ENCODE measurements around the gene ZMYND12.
A peak's percentile ranks its signal among the peaks of the same experiment; 100 is the strongest.

The ZMYND12 gene

DNA sequence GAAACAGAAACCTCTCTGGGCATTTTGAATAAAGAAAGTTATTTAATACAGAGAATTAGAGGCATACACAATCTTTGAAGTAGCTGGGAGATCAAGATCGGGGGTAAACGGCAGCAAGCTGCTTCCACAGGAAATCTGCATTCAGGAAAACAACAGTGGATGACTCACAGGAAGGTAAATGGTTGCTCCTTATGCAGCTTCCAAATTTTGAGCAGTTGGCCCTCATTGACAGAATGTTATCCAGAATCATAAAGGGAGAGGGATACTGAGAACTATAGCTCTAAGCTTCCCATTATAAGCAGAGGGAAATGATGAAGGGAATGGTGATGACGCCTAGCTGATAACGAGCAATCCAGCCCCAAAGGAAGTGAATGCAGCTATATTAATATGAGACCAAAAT lies 28.6 kb downstream of the ZMYND12 start:
- no peaks in the 10 kb centered on the region for H3K36me3 ChIP-seq (ENCODE audit: low read depth)
- no peaks in the 10 kb centered on the region for H3K4me1 ChIP-seq (ENCODE audit: insufficient read depth, poor library complexity, severe bottlenecking)
- no peak overlapping the region for H3K27ac ChIP-seq (ENCODE audit: poor library complexity, severe bottlenecking)
- no peak for DNase-seq (ENCODE audit: low spot score)
- TF ChIP-seq, protein P1, sequence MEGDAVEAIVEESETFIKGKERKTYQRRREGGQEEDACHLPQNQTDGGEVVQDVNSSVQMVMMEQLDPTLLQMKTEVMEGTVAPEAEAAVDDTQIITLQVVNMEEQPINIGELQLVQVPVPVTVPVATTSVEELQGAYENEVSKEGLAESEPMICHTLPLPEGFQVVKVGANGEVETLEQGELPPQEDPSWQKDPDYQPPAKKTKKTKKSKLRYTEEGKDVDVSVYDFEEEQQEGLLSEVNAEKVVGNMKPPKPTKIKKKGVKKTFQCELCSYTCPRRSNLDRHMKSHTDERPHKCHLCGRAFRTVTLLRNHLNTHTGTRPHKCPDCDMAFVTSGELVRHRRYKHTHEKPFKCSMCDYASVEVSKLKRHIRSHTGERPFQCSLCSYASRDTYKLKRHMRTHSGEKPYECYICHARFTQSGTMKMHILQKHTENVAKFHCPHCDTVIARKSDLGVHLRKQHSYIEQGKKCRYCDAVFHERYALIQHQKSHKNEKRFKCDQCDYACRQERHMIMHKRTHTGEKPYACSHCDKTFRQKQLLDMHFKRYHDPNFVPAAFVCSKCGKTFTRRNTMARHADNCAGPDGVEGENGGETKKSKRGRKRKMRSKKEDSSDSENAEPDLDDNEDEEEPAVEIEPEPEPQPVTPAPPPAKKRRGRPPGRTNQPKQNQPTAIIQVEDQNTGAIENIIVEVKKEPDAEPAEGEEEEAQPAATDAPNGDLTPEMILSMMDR (IDR thresholded peaks at IDR 0.05; ENCODE audit: poor library complexity, severe bottlenecking), result no peak
- H3K9me3 ChIP-seq (ENCODE audit: severe bottlenecking), result no peaks in the 10 kb centered on the region
- no peak overlapping the region for H3K4me3 ChIP-seq (ENCODE audit: severe bottlenecking)
- H3K27me3 ChIP-seq (ENCODE audit: insufficient read depth, poor library complexity, severe bottlenecking), result no peaks in the 10 kb centered on the region
- ATAC-seq (ENCODE audit: low read depth), result no peak

DNA sequence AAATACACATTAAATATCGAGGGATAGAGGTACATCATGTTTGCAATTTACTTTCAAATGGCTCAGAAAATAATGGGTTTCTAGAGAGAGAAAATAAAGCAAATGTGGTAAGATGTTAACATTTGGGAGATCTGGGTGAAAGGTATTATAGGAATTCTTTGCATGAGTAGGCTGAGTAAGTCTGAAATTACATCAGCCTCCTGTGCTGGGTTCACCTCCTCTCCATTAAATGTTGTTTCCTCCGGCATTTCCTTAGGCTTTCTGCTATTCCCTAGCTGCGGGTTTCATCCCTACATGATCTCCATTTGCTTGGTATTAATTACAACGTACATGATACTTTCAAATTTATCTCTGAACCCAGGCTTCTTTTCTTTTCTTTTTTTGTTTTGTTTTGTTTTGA lies 31.6 kb downstream of the ZMYND12 start:
- TF ChIP-seq, protein P1 (IDR thresholded peaks at IDR 0.05; ENCODE audit: poor library complexity, severe bottlenecking), result no peak
- no peaks in the 10 kb centered on the region for H3K36me3 ChIP-seq (ENCODE audit: low read depth)
- DNase-seq (ENCODE audit: low spot score), result no peak
- no peaks in the 10 kb centered on the region for H3K27me3 ChIP-seq (ENCODE audit: insufficient read depth, poor library complexity, severe bottlenecking)
- no peak overlapping the region for H3K4me3 ChIP-seq (ENCODE audit: severe bottlenecking)
- peaks cover 4% of the 10 kb centered on the region for H3K4me1 ChIP-seq (ENCODE audit: insufficient read depth, poor library complexity, severe bottlenecking)
- no peaks in the 10 kb centered on the region for H3K9me3 ChIP-seq (ENCODE audit: severe bottlenecking)
- H3K27ac ChIP-seq (ENCODE audit: poor library complexity, severe bottlenecking), result no peak overlapping the region
- ATAC-seq (ENCODE audit: low read depth), result no peak

DNA sequence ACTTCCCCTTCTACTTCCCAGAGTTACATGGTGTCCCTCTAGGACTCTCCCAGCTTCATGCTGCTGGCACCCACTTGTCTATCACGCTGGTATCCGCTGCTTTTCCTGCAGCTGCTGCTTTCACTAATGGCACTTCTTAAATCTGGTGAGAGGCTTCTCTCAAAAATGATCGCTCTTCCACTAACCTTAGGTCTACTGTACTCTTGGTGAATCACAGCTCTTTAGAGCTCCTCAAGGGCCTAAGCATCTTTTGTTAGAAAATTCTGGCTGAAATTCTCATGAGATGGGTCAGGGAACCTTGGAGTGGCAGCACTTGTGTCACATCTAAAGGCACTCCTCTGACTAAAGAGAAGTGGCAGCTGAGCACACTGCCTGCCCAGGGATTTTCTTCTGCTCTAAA lies 32.1 kb downstream of the ZMYND12 start:
- H3K9me3 ChIP-seq (ENCODE audit: severe bottlenecking), result no peaks in the 10 kb centered on the region
- DNase-seq (ENCODE audit: low spot score) (no peak), ATAC-seq (ENCODE audit: low read depth) (no peak)
- TF ChIP-seq, protein P1 (IDR thresholded peaks at IDR 0.05; ENCODE audit: poor library complexity, severe bottlenecking), result no peak
- peaks cover 4% of the 10 kb centered on the region for H3K4me1 ChIP-seq (ENCODE audit: insufficient read depth, poor library complexity, severe bottlenecking)
- H3K27ac ChIP-seq (ENCODE audit: poor library complexity, severe bottlenecking), result no peak overlapping the region
- H3K4me3 ChIP-seq (ENCODE audit: severe bottlenecking), result no peak overlapping the region
- H3K36me3 ChIP-seq (ENCODE audit: low read depth), result no peaks in the 10 kb centered on the region
- no peaks in the 10 kb centered on the region for H3K27me3 ChIP-seq (ENCODE audit: insufficient read depth, poor library complexity, severe bottlenecking)

DNA sequence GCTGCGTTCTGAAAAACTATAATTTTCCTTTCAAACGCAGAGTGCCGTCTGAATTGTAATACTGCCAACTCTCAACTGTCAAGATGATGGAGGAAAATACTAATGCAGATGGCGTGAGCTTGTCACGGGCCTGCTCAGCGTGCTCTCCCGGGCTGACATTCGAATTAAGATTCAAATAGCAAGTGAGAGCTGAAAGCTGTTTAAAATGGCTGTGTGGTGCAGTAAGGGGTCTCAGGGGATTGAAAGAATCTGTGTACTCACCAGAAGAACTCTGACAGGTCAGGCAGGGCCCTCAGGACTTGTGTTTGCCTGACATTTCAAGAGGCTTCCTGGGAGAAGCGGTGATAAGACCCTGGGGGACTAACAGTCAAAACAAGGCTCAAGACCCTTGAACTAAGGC lies 33.1 kb downstream of the ZMYND12 start:
- Histone ChIP-seq H3K4me1 (ENCODE audit: insufficient read depth, poor library complexity, severe bottlenecking) (peaks cover 4% of the 10 kb centered on the region), H3K9me3 (ENCODE audit: severe bottlenecking) (no peaks in the 10 kb centered on the region), H3K4me3 (ENCODE audit: severe bottlenecking) (no peak overlapping the region), H3K27ac (ENCODE audit: poor library complexity, severe bottlenecking) (no peak overlapping the region), H3K27me3 (ENCODE audit: insufficient read depth, poor library complexity, severe bottlenecking) (no peaks in the 10 kb centered on the region), H3K36me3 (ENCODE audit: low read depth) (no peaks in the 10 kb centered on the region)
- TF ChIP-seq, protein P1 (IDR thresholded peaks at IDR 0.05; ENCODE audit: poor library complexity, severe bottlenecking), result no peak
- ATAC-seq (ENCODE audit: low read depth) (no peak), DNase-seq (ENCODE audit: low spot score) (no peak)

DNA sequence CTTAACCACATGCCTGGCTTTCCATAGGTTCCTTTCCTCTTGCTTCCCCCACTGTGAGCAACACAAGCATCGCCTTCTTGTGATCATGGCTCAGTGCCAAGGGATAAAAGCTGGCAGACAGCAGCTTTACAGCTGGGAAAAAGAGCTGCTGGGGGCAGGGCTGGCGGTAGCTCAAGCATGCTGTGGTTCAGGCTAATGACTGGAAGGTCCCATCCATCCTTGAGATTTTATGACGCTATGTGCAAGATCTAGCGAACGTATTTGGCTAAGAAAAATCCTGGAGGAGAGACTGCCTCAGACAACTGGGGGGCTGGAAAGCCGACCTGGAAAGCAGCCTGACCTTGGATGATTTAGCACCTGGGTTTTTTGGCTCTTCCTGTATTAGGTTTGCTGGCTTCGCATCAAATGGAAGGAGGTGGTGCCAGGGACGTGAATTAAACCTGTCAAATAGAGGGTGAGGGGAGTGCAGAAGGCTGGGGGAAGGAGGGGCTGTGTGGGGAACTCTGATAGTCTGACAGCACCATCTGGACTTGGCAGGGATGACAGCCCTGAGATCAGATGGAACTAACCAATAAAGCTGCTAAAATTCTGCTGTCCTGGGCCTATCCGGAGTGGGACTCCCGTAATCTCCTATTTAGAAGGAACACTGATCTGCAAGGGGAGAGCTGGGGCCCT lies 34.8 kb downstream of the ZMYND12 start:
- Histone ChIP-seq H3K36me3 (ENCODE audit: low read depth) (no peaks in the 10 kb centered on the region), H3K27ac (ENCODE audit: poor library complexity, severe bottlenecking) (no peak overlapping the region), H3K4me3 (ENCODE audit: severe bottlenecking) (no peak overlapping the region), H3K27me3 (ENCODE audit: insufficient read depth, poor library complexity, severe bottlenecking) (no peaks in the 10 kb centered on the region), H3K4me1 (ENCODE audit: insufficient read depth, poor library complexity, severe bottlenecking) (peaks cover 4% of the 10 kb centered on the region), H3K9me3 (ENCODE audit: severe bottlenecking) (no peaks in the 10 kb centered on the region)
- DNase-seq (ENCODE audit: low spot score), result no peak
- TF ChIP-seq, protein P1 (IDR thresholded peaks at IDR 0.05; ENCODE audit: poor library complexity, severe bottlenecking), result no peak
- ATAC-seq (ENCODE audit: low read depth), result peak; percentile 33; the same call in 1 of the 3 replicates
